HepG2 (cell line): ENCODE measurements around the gene RHBDL3.

Experiments used
- AHDC1 ChIP-seq: sonication (generic); formaldehyde crosslinking; IDR thresholded peaks from 2 replicates; pipeline ENCODE4 v1.5.1; 2020; ENCODE audit warnings: mild to moderate bottlenecking, missing genetic modification reagents, borderline replicate concordance
- CBX5 ChIP-seq: sonication (generic); formaldehyde crosslinking; IDR thresholded peaks from 2 replicates; pipeline ENCODE4 v1.4.0; 2020; ENCODE audit warnings: missing genetic modification reagents, borderline replicate concordance
- CTCF ChIP-seq: sonication (generic); formaldehyde crosslinking; IDR thresholded peaks from 2 replicates; pipeline ENCODE4 v1.5.0; 2020; ENCODE audit warnings: mild to moderate bottlenecking, missing genetic modification reagents, moderate library complexity
- NFIC ChIP-seq: IDR thresholded peaks from 2 replicates; pipeline ENCODE4 v1.6.1; 2012; ENCODE audit warnings: mild to moderate bottlenecking, low read length, inconsistent platforms
- POLR2A ChIP-seq, 2 experiments: IDR thresholded peaks; 2 replicates each; pipeline ENCODE4 v1.6.1; 2011; ENCODE audit warnings: low read depth in 2 of 2, low read length in 2 of 2, mild to moderate bottlenecking in 1 of 2, moderate library complexity in 1 of 2; ENCODE audit not compliant: insufficient read depth in 1 of 2
- PTBP1 ChIP-seq: fragments of 200-400 bp; formaldehyde crosslinking; IDR thresholded peaks from 2 replicates; pipeline ENCODE4 v1.6.1; 2018; ENCODE audit warnings: low read length, low read depth; ENCODE audit not compliant: poor library complexity, severe bottlenecking
- SRF ChIP-seq: IDR thresholded peaks from 2 replicates; pipeline ENCODE4 v1.6.1; 2011; ENCODE audit warnings: mild to moderate bottlenecking, low read depth, low read length, moderate library complexity
- SYNCRIP ChIP-seq: fragments of 200-400 bp; formaldehyde crosslinking; IDR thresholded peaks from 2 replicates; pipeline ENCODE4 v1.6.1; 2018; ENCODE audit warnings: mild to moderate bottlenecking, low read depth, low read length; ENCODE audit not compliant: insufficient read depth
- TAF1 ChIP-seq: sonication (generic); formaldehyde crosslinking; IDR thresholded peaks from 2 replicates; pipeline ENCODE4 v1.4.0; 2020; ENCODE audit warnings: missing genetic modification reagents
- ZBTB40 ChIP-seq, 2 experiments: fragments of 450-650 bp in 1 of 2; sonication (generic) in 1 of 2; formaldehyde crosslinking in 1 of 2; IDR thresholded peaks; 2 replicates each; pipeline versions ENCODE4 v1.6.1 to v1.8.0; 2016 to 2022; ENCODE audit warnings: antibody characterized with exemption in 1 of 2, mild to moderate bottlenecking in 1 of 2, missing genetic modification reagents in 1 of 2
- ZNF292 ChIP-seq: sonication (generic); formaldehyde crosslinking; IDR thresholded peaks from 2 replicates; pipeline ENCODE4 v1.8.1; 2022; ENCODE audit warnings: mild to moderate bottlenecking, low read depth, missing genetic modification reagents, borderline replicate concordance
- ZNF513 ChIP-seq: sonication (generic); formaldehyde crosslinking; conservative IDR thresholded peaks from 2 replicates; pipeline ENCODE4 v1.5.0; 2020; ENCODE audit warnings: missing genetic modification reagents

- TF ChIP-seq AHDC1 = no peak
- TF ChIP-seq CTCF (CRISPR knock-in tag) = peak; percentile 17; the same call in 1 of the 2 replicates
- TF ChIP-seq POLR2A (IDR thresholded peaks at IDR 0.05; ENCODE audit: insufficient read depth in 1 of 2, low read depth in 2 of 2, low read length in 2 of 2) = no peak
- TF ChIP-seq SYNCRIP = no peak
- TF ChIP-seq NFIC = no peak
- no peak for TF ChIP-seq ZBTB40 (IDR thresholded peaks at IDR 0.05)
- no peak for TF ChIP-seq ZBTB40 (CRISPR knock-in tag; IDR thresholded peaks at IDR 0.05)
- no peak for TF ChIP-seq SRF
- TF ChIP-seq PTBP1 = no peak
- TF ChIP-seq ZNF292 (CRISPR knock-in tag) = no peak
- TF ChIP-seq ZNF513 (CRISPR knock-in tag) = no peak
- TF ChIP-seq TAF1 (CRISPR knock-in tag) = no peak
- TF ChIP-seq CBX5 (CRISPR knock-in tag) = no peak
Measured at GRCh38 chr17:32323811-32324491, 58.3 kb downstream of the RHBDL3 start.
